HUES48 (cell line): ENCODE results near the gene SDHC.
"Not testable (repeated sequence)": the region's sequence is repeated elsewhere in the genome, so short reads cannot be mapped to it uniquely, and the experiment has no call there.

Experiments used
- H3K27ac ChIP-seq: one replicate; pipeline ENCODE4 v1.7.0; 2013; ENCODE audit warnings: low read depth, low read length, inconsistent platforms
- H3K27me3 ChIP-seq: 2 replicates; pipeline ENCODE4 v1.6.1; 2013; ENCODE audit warnings: mild to moderate bottlenecking, low read length; ENCODE audit not compliant: control insufficient read depth, insufficient read depth
- H3K36me3 ChIP-seq: 2 replicates; pipeline ENCODE4 v1.6.1; 2013; ENCODE audit warnings: low read length; ENCODE audit not compliant: control insufficient read depth, insufficient read depth
- H3K4me1 ChIP-seq: 2 replicates; pipeline ENCODE4 v1.6.1; 2013; ENCODE audit warnings: mild to moderate bottlenecking, low read length; ENCODE audit not compliant: control insufficient read depth, insufficient read depth
- H3K4me3 ChIP-seq: 2 replicates; pipeline ENCODE4 v1.5.1; 2013; ENCODE audit warnings: mild to moderate bottlenecking, low read depth, low read length
- H3K9ac ChIP-seq: 2 replicates; pipeline ENCODE4 v1.6.1; 2013; ENCODE audit warnings: mild to moderate bottlenecking, low read depth, low read length, moderate library complexity
- H3K9me3 ChIP-seq: 2 replicates; pipeline ENCODE4 v1.6.1; 2013; ENCODE audit warnings: low read length; ENCODE audit not compliant: control insufficient read depth, insufficient read depth

Gene SDHC

GRCh38 chr1:161311595-161312181, 2.5 kb upstream of the SDHC start:
- no peak overlapping the region for H3K9ac ChIP-seq
- H3K9me3 ChIP-seq, result no peaks in the 10 kb centered on the region
- no peak overlapping the region for H3K4me3 ChIP-seq
- H3K36me3 ChIP-seq, result no peaks in the 10 kb centered on the region
- no peaks in the 10 kb centered on the region for H3K27me3 ChIP-seq
- H3K4me1 ChIP-seq, result peaks cover 26% of the 10 kb centered on the region
- no peak overlapping the region for H3K27ac ChIP-seq

GRCh38 chr1:161313554-161314200, 504 bp upstream of the SDHC start:
- H3K27ac ChIP-seq, result peak overlapping the region; percentile 98
- no peaks in the 10 kb centered on the region for H3K36me3 ChIP-seq
- no peaks in the 10 kb centered on the region for H3K27me3 ChIP-seq
- H3K4me3 ChIP-seq, result peak overlapping the region; percentile 97
- H3K4me1 ChIP-seq, result peaks cover 26% of the 10 kb centered on the region
- no peaks in the 10 kb centered on the region for H3K9me3 ChIP-seq
- peak overlapping the region; percentile 76 for H3K9ac ChIP-seq

GRCh38 chr1:161315841-161316674, 1.9 kb downstream of the SDHC start:
- not testable (repeated sequence) for H3K36me3 ChIP-seq, H3K27me3 ChIP-seq, H3K9ac ChIP-seq, H3K9me3 ChIP-seq
- peaks cover 26% of the 10 kb centered on the region for H3K4me1 ChIP-seq
- H3K27ac ChIP-seq, result peak overlapping the region; percentile 81
- peak overlapping the region; percentile 97 for H3K4me3 ChIP-seq

GRCh38 chr1:161324020-161324419, 9.8 kb downstream of the SDHC start:
- no peak overlapping the region for H3K9ac ChIP-seq
- H3K27ac ChIP-seq, result no peak overlapping the region
- peaks cover 43% of the 10 kb centered on the region for H3K36me3 ChIP-seq
- no peaks in the 10 kb centered on the region for H3K4me1 ChIP-seq
- no peak overlapping the region for H3K4me3 ChIP-seq
- H3K9me3 ChIP-seq, result no peaks in the 10 kb centered on the region
- no peaks in the 10 kb centered on the region for H3K27me3 ChIP-seq

- Histone ChIP-seq H3K4me1 (no peaks in the 10 kb centered on the region), H3K36me3 (peaks cover 81% of the 10 kb centered on the region)
These were observed 16.2 kb downstream of the SDHC start for GRCh38 chr1:161330346-161330745.

GRCh38 chr1:161333166-161333565, 19.0 kb downstream of the SDHC start:
- H3K9ac ChIP-seq, result no peak overlapping the region
- no peaks in the 10 kb centered on the region for H3K9me3 ChIP-seq
- no peak overlapping the region for H3K4me3 ChIP-seq
- no peak overlapping the region for H3K27ac ChIP-seq
- H3K27me3 ChIP-seq, result no peaks in the 10 kb centered on the region
- H3K4me1 ChIP-seq, result no peaks in the 10 kb centered on the region
- peaks cover 87% of the 10 kb centered on the region for H3K36me3 ChIP-seq

More at GRCh38 chr1:161330346-161330745, 16.2 kb downstream of the SDHC start:
- H3K9ac ChIP-seq, result no peak overlapping the region
- no peaks in the 10 kb centered on the region for H3K27me3 ChIP-seq
- H3K27ac ChIP-seq, result no peak overlapping the region
- no peak overlapping the region for H3K4me3 ChIP-seq
- H3K9me3 ChIP-seq, result no peaks in the 10 kb centered on the region

- H3K27ac ChIP-seq, result no peak overlapping the region
- H3K4me1 ChIP-seq, result no peaks in the 10 kb centered on the region
- H3K27me3 ChIP-seq, result no peaks in the 10 kb centered on the region
- H3K9me3 ChIP-seq, result no peaks in the 10 kb centered on the region
- H3K36me3 ChIP-seq, result peaks cover 85% of the 10 kb centered on the region
- H3K9ac ChIP-seq, result no peak overlapping the region
- no peak overlapping the region for H3K4me3 ChIP-seq
These were observed 21.6 kb downstream of the SDHC start for GRCh38 chr1:161335796-161336195.

- Histone ChIP-seq H3K9ac (no peak overlapping the region), H3K27ac (no peak overlapping the region), H3K36me3 (peaks cover 76% of the 10 kb centered on the region), H3K27me3 (no peaks in the 10 kb centered on the region), H3K9me3 (no peaks in the 10 kb centered on the region), H3K4me1 (no peaks in the 10 kb centered on the region), H3K4me3 (no peak overlapping the region)
These were observed 28.0 kb downstream of the SDHC start for GRCh38 chr1:161342177-161342576.

GRCh38 chr1:161342821-161343220, 28.6 kb downstream of the SDHC start:
- Histone ChIP-seq H3K27ac (no peak overlapping the region), H3K27me3 (no peaks in the 10 kb centered on the region), H3K9ac (no peak overlapping the region), H3K4me3 (no peak overlapping the region), H3K4me1 (no peaks in the 10 kb centered on the region), H3K9me3 (no peaks in the 10 kb centered on the region), H3K36me3 (peaks cover 71% of the 10 kb centered on the region)

- Histone ChIP-seq H3K4me1 (no peaks in the 10 kb centered on the region), H3K36me3 (peaks cover 27% of the 10 kb centered on the region), H3K9me3 (no peaks in the 10 kb centered on the region), H3K27me3 (no peaks in the 10 kb centered on the region), H3K9ac (no peak overlapping the region), H3K4me3 (no peak overlapping the region), H3K27ac (no peak overlapping the region)
These were observed 36.5 kb downstream of the SDHC start for GRCh38 chr1:161350671-161351070.

- no peaks in the 10 kb centered on the region for H3K27me3 ChIP-seq
- H3K27ac ChIP-seq, result no peak overlapping the region
- H3K4me1 ChIP-seq, result no peaks in the 10 kb centered on the region
- H3K9me3 ChIP-seq, result no peaks in the 10 kb centered on the region
- H3K36me3 ChIP-seq, result peaks cover 27% of the 10 kb centered on the region
- no peak overlapping the region for H3K9ac ChIP-seq
- H3K4me3 ChIP-seq, result no peak overlapping the region
These were observed 37.3 kb downstream of the SDHC start for GRCh38 chr1:161351482-161351881.
